Gastrocnemius medialis (tissue), 4 donors: ENCODE measurements around the gene TIMM17A. TPM values are rescaled to one million over a fixed set of nuclear protein-coding genes. Genes with fewer than 3 reads are reported as not detected.
"Not testable (repeated sequence)": the region's sequence is repeated elsewhere in the genome, so short reads cannot be mapped to it uniquely, and the experiment has no call there.

Experiments
- ATAC-seq, 2 donors: fragments of 150-250 bp; one replicate each; pipeline ENCODE4 v1.9.1; 2016
- DNase-seq, 2 donors: peaks; one replicate each; pipeline ENCODE4 v3.0.0-alpha.2; 2019
- H3K27ac ChIP-seq, 4 donors: fragments of 200-600 bp; sonication (generic); 1 replicate in 1 of 4; 2 replicates in 3 of 4; pipeline ENCODE4 v1.5.1; 2016 to 2018; ENCODE audit warnings: mild to moderate bottlenecking in 2 of 4, moderate library complexity in 1 of 4
- H3K27me3 ChIP-seq, 3 donors: fragments of 200-600 bp; sonication (generic) in 2 of 3; 1 replicate in 1 of 3; 2 replicates in 2 of 3; pipeline versions ENCODE4 v1.5.1 to v1.6.0; 2016 to 2019; ENCODE audit warnings: mild to moderate bottlenecking in 1 of 3, moderate library complexity in 1 of 3
- H3K36me3 ChIP-seq, 2 donors: fragments of 200-600 bp; sonication (generic) in 1 of 2; one replicate each; pipeline ENCODE4 v1.5.1; 2017 to 2018
- H3K4me1 ChIP-seq, 2 donors: fragments of 200-600 bp; sonication (generic) in 1 of 2; one replicate each; pipeline ENCODE4 v1.5.1; 2016 to 2017; ENCODE audit warnings: mild to moderate bottlenecking in 2 of 2
- H3K4me3 ChIP-seq, 4 donors: fragments of 200-600 bp; sonication (generic) in 3 of 4; 1 replicate in 1 of 4; 2 replicates in 3 of 4; pipeline ENCODE4 v1.5.1; 2016 to 2019; ENCODE audit warnings: mild to moderate bottlenecking in 2 of 4
- H3K9me3 ChIP-seq, 3 donors: fragments of 200-600 bp; sonication (generic) in 2 of 3; 1 replicate in 1 of 3; 2 replicates in 2 of 3; pipeline ENCODE4 v1.5.1; 2016 to 2019
- POLR2A ChIP-seq, 2 donors: fragments of 450-650 bp; IDR thresholded peaks; one replicate each; pipeline ENCODE4 v1.6.1; 2017; ENCODE audit warnings: antibody characterized with exemption in 2 of 2, mild to moderate bottlenecking in 2 of 2, moderate library complexity in 2 of 2
- in situ Hi-C, 4 donors: fragments of 200-750 bp; cut with MboI; loops; one replicate each; pipeline versions ENCODE4 v1.15.0 to v1.8.0; 2017; ENCODE audit warnings: low sequenced_read_pairs in 4 of 4
- intact Hi-C: fragments of 100-400 bp; cut with DNase I; formaldehyde crosslinking; loops from one replicate; pipeline ENCODE4 v1.15.1; 2023; ENCODE audit warnings: low total_unique reads
- total RNA-seq, 4 donors: library from RNA; depleted of rRNA; stranded (reverse); fragments of >200 nt; gene quantifications; one replicate each; pipeline versions ENCODE4 v1.1.0 to v1.2.3, GENCODE V29; 2016
- TF ChIP-seq, protein P1 (sequence below), 5 experiments: fragments of 450-650 bp in 3 of 5; fragments of 200-600 bp in 2 of 5; sonication (generic) in 2 of 5; IDR thresholded peaks in 4 of 5; conservative IDR thresholded peaks in 1 of 5; 1 replicate in 4 of 5; 2 replicates in 1 of 5; pipeline ENCODE4 v1.5.1; 2016 to 2019; ENCODE audit warnings: antibody characterized with exemption in 5 of 5, mild to moderate bottlenecking in 3 of 5, moderate library complexity in 3 of 5

TIMM17A gene
- total RNA-seq, 4 donors from 2014 or later: 33.6 to 67.6 (median 43.3) TPM

DNA sequence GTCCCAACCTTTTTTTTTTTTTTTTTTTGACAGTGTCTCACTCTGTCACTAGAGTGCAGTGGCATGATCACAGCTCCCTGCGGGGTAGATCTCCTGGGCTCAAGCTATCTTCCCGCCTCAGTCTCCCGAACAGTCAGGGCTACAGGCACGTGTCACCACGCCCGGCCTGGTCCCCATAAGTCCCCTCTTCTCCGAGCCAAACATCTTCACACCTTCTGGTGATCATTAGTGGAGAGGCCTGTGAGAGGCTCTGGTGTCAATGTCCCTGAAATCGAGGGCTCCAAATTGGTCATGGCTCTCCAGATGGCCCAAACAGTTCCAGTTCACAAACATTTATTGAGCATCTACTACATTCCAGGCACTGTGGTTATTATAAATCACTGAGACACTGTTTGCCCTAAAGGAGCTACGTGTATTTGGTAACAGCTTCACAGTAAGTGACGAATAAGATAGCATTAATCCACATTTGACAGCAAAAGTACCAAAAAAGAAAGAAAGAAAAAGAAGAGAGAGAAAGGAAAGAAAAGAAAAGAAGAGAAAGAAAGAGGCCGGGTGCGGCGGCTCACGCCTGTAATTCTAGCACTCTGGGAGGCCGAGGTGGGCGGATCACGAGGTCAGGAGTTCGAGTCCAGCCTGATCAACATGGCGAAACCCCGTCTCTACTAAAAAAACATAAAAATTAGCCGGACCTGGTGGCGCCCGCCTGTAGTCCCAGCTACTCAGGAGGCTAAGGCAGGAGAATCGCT, 867 bp upstream of the TIMM17A start:
- H3K4me3 ChIP-seq: peak overlapping the region; percentile 81 to 93 (median 86)
- peaks cover 0 to 15% of the 10 kb centered on the region in 2 donors for H3K36me3 ChIP-seq
- intact Hi-C loops (loop anchor here (2.0 kb wide), 2 partner anchors 28 to 66 kb away; partner anchors contain the start of genes RNPEP and SHISA4), in situ Hi-C loops (no loop called here)
- H3K9me3 ChIP-seq: no peaks in the 10 kb centered on the region
- TF ChIP-seq, protein P1, sequence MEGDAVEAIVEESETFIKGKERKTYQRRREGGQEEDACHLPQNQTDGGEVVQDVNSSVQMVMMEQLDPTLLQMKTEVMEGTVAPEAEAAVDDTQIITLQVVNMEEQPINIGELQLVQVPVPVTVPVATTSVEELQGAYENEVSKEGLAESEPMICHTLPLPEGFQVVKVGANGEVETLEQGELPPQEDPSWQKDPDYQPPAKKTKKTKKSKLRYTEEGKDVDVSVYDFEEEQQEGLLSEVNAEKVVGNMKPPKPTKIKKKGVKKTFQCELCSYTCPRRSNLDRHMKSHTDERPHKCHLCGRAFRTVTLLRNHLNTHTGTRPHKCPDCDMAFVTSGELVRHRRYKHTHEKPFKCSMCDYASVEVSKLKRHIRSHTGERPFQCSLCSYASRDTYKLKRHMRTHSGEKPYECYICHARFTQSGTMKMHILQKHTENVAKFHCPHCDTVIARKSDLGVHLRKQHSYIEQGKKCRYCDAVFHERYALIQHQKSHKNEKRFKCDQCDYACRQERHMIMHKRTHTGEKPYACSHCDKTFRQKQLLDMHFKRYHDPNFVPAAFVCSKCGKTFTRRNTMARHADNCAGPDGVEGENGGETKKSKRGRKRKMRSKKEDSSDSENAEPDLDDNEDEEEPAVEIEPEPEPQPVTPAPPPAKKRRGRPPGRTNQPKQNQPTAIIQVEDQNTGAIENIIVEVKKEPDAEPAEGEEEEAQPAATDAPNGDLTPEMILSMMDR (IDR thresholded peaks at IDR 0.05 in 4 of 5, conservative IDR thresholded peaks at IDR 0.05 in 1 of 5): no peak
- TF ChIP-seq POLR2A (IDR thresholded peaks at IDR 0.05): no peak
- ATAC-seq (no peak), DNase-seq (no peak)
- no peaks in the 10 kb centered on the region for H3K27me3 ChIP-seq
- H3K4me1 ChIP-seq: peaks cover 9 to 17% of the 10 kb centered on the region in 2 donors
- peak overlapping the region; percentile 84 to 91 (median 87) for H3K27ac ChIP-seq

DNA sequence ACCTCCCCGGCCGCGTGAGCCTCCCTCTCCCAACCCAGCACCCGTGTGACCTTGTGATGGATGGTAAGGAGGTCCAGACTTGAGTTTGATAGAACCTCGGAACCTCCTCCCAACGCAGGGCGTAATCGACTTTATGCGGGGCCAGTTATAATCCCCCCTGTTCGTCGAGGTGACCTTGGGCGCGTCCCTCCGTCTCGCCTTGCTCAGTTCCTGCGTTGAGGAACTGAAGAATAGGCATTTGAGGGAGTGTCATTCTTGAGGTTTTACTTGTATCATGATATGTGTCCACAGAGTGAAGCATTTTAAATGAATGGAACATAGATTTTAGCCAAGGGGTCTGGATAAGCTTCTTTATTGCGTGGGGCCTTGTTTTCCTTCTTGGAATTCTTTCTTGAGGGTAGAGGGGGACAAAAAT, 433 bp downstream of the TIMM17A start:
- H3K27ac ChIP-seq: peak overlapping the region; percentile 84 to 91 (median 87)
- intact Hi-C loops (loop anchor here (2.0 kb wide), 2 partner anchors 27 to 67 kb away; partner anchors contain the start of genes RNPEP and SHISA4), in situ Hi-C loops (no loop called here)
- H3K4me1 ChIP-seq: peaks cover 9 to 17% of the 10 kb centered on the region in 2 donors
- DNase-seq (no peak), ATAC-seq (peak in 1 of 2 donors; percentile 66)
- H3K27me3 ChIP-seq: no peaks in the 10 kb centered on the region
- peak overlapping the region; percentile 81 to 93 (median 86) for H3K4me3 ChIP-seq
- TF ChIP-seq, protein P1 (IDR thresholded peaks at IDR 0.05 in 4 of 5, conservative IDR thresholded peaks at IDR 0.05 in 1 of 5): no peak
- TF ChIP-seq POLR2A (IDR thresholded peaks at IDR 0.05): no peak
- H3K36me3 ChIP-seq: peaks cover 0 to 28% of the 10 kb centered on the region in 2 donors
- no peaks in the 10 kb centered on the region for H3K9me3 ChIP-seq

DNA sequence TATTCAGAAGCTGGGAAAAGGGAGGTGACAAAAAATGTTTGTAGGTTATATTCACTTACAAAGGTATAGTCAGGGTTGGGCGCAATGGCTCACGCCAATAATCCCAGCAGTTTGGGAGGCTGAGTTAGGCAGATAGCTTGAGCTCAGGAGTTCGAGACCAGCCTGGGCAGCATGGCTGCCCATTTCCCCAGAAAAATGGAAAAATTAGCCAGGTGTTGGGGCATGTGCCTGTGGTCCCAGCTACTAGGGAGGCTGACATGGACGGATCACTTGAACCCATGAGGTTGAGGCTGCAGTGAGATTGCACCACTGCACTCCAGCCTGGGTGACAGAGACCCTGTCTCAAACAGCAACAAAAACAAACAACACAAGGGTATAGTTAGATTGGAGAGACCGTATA, 3.0 kb downstream of the TIMM17A start:
- TF ChIP-seq POLR2A (IDR thresholded peaks at IDR 0.05): no peak
- TF ChIP-seq, protein P1 (IDR thresholded peaks at IDR 0.05 in 4 of 5, conservative IDR thresholded peaks at IDR 0.05 in 1 of 5): no peak
- Histone ChIP-seq H3K9me3 (no peaks in the 10 kb centered on the region), H3K4me3 (no peak overlapping the region), H3K27ac (no peak overlapping the region), H3K4me1 (peaks cover 9 to 17% of the 10 kb centered on the region in 2 donors), H3K27me3 (no peaks in the 10 kb centered on the region), H3K36me3 (peaks cover 4 to 54% of the 10 kb centered on the region in 2 donors)
- DNase-seq (no peak), ATAC-seq (no peak)
- in situ Hi-C loops: no loop called here
- intact Hi-C loops: no loop called here

DNA sequence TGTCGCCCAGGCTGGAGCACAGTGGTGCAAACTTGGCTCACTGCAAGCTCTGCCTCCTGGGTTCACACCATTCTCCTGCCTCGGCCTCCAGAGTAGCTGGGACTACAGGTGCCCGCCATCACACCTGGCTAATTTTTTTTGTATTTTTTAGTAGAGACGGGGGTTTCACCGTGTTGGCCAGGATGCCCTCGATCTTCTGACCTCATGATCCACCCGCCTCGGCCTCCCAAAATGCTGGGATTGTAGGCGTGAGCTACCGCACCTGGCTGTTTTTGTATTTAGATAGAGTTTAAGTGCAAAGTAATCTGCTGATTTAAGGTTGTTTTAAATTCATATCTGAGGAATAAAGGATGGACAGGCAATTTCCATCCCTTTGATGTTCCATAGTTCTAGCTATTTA, 7.1 kb downstream of the TIMM17A start:
- H3K27ac ChIP-seq, DNase-seq, H3K27me3 ChIP-seq, H3K4me1 ChIP-seq, in situ Hi-C loops, ATAC-seq, H3K9me3 ChIP-seq, intact Hi-C loops, H3K4me3 ChIP-seq: not testable (repeated sequence)
- peaks cover 4 to 92% of the 10 kb centered on the region in 2 donors for H3K36me3 ChIP-seq

DNA sequence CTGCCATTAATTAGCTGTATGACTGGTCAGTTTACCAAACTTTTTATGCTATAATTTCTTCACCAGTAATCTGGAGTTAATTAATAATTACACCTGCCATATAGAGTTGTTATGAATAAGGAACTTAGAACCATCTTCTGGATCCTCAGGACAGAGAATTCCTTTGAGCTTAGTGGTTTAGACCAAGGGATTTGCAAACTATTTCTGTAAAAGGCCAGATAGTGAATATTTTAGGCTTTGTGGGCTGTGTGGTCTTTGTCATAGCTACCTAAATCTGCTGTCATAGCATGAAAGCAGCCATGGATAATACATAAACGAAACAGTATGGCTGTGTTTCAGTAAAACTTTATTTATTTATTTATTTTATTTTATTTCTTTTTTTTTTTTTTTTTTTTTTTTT, 9.0 kb downstream of the TIMM17A start:
- no peaks in the 10 kb centered on the region for H3K27me3 ChIP-seq

More for the DNA sequence above, 9.0 kb downstream of the TIMM17A start:
- intact Hi-C loops: no loop called here
- H3K27ac ChIP-seq: no peak overlapping the region
- in situ Hi-C loops: no loop called here
- TF ChIP-seq, protein P1 (IDR thresholded peaks at IDR 0.05 in 4 of 5, conservative IDR thresholded peaks at IDR 0.05 in 1 of 5): no peak
- no peak for TF ChIP-seq POLR2A (IDR thresholded peaks at IDR 0.05)
- H3K36me3 ChIP-seq: peaks cover 4 to 95% of the 10 kb centered on the region in 2 donors
- no peak for ATAC-seq
- H3K9me3 ChIP-seq: no peaks in the 10 kb centered on the region
- H3K4me1 ChIP-seq: no peaks in the 10 kb centered on the region
- no peak for DNase-seq
- no peak overlapping the region for H3K4me3 ChIP-seq
